GM12878 (cell line): Measurements from ENCODE around the gene RHOF. TPM values are rescaled to one million over a fixed set of nuclear protein-coding genes. Genes with fewer than 3 reads are reported as not detected.

ENCODE experiments used
- ATAC-seq: fragments of 200-7000 bp; cut with Tn5 transposase; 3 replicates; pipeline ENCODE4 v1.9.1; 2020; ENCODE audit warnings: mild to moderate bottlenecking, moderate library complexity
- BruUV-seq: library from RNA; stranded (reverse); fragments of 400-500 nt; replicated peaks from 2 replicates; lab custom pipeline; 2021; lab: Mats Ljungman, UMichigan
- CTCF ChIA-PET: fragments of 300-600 bp; sonication (Branson Sonifier 250); formaldehyde crosslinking; extraction: SDS; loops from one replicate; lab custom pipeline; 2021; ENCODE audit warnings: inconsistent platforms; lab: Yijun Ruan, JAX
- POLR2A ChIA-PET: fragments of 350-600 bp; formaldehyde crosslinking; extraction: SDS; loops from one replicate; lab custom pipeline; 2021; ENCODE audit warnings: inconsistent platforms; lab: Charles Lee
- RAD21 ChIA-PET: fragments of 300-600 bp; sonication (Branson Sonifier 250); formaldehyde crosslinking; loops from one replicate; lab custom pipeline; 2023; ENCODE audit warnings: antibody characterized with exemption; ENCODE audit not compliant: unreplicated experiment; lab: Charles Lee
- SMC1A ChIA-PET: fragments of 300-600 bp; sonication (Branson Sonifier 250); formaldehyde crosslinking; loops from one replicate; lab custom pipeline; 2023; ENCODE audit not compliant: unreplicated experiment, uncharacterized antibody; lab: Charles Lee
- DNase-seq: peaks from one replicate; pipeline ENCODE4 v3.0.0-alpha.2; 2011; ENCODE audit warnings: low read depth, low spot score
- FAIRE-seq: peaks from 3 replicates; lab custom pipeline; 2011; peaks lifted over from hg19 to GRCh38; lab: Jason Lieb, UNC
- H2AFZ ChIP-seq: 2 replicates; pipeline ENCODE4 v1.6.0; 2011; ENCODE audit warnings: low read depth, low read length, control low read depth; ENCODE audit not compliant: control insufficient read depth
- H3K27ac ChIP-seq: 2 replicates; pipeline ENCODE4 v1.5.1; 2011; ENCODE audit warnings: control low read depth; ENCODE audit not compliant: control insufficient read depth, insufficient read depth
- H3K27me3 ChIP-seq, 2 experiments: replicated peaks in 1 of 2; 2 replicates each; pipeline versions ENCODE4 v1.6.0 to v1.6.1; 2011; ENCODE audit warnings: low read length in 1 of 2; ENCODE audit not compliant: control insufficient read depth in 2 of 2, insufficient read depth in 2 of 2
- H3K36me3 ChIP-seq, 2 experiments: 2 replicates each; pipeline ENCODE4 v1.5.1; 2011; ENCODE audit warnings: low read length in 1 of 2; ENCODE audit not compliant: control insufficient read depth in 2 of 2, insufficient read depth in 2 of 2
- H3K4me1 ChIP-seq: 2 replicates; pipeline ENCODE4 v1.6.1; 2011; ENCODE audit warnings: mild to moderate bottlenecking, low read length, moderate library complexity, mixed read lengths; ENCODE audit not compliant: control insufficient read depth, insufficient read depth
- H3K4me2 ChIP-seq: 2 replicates; pipeline ENCODE4 v1.6.0; 2011; ENCODE audit warnings: control low read depth; ENCODE audit not compliant: control insufficient read depth, insufficient read depth
- H3K4me3 ChIP-seq: fragments of 200-600 bp; sonication (generic); 2 replicates; pipeline ENCODE4 v1.5.1; 2016
- H3K79me2 ChIP-seq: 2 replicates; pipeline ENCODE4 v1.6.0; 2011; ENCODE audit warnings: low read length; ENCODE audit not compliant: control insufficient read depth, insufficient read depth
- H3K9ac ChIP-seq: 2 replicates; pipeline ENCODE4 v1.8.0; 2011; ENCODE audit warnings: low read length, control low read depth, mixed read lengths; ENCODE audit not compliant: control insufficient read depth, insufficient read depth
- H3K9me3 ChIP-seq: replicated peaks from 3 replicates; pipeline ENCODE4 v1.5.1; 2011; ENCODE audit warnings: mild to moderate bottlenecking, low read length; ENCODE audit not compliant: control insufficient read depth, insufficient read depth
- H4K20me1 ChIP-seq: 2 replicates; pipeline ENCODE4 v1.6.0; 2011; ENCODE audit not compliant: control insufficient read depth, insufficient read depth
- ESRRA ChIP-seq: IDR thresholded peaks from 2 replicates; pipeline ENCODE4 v1.6.1; 2012; ENCODE audit warnings: mild to moderate bottlenecking, low read length, improper control_type of control experiment
- HDAC6 ChIP-seq: fragments of 200-600 bp; sonication (generic); IDR thresholded peaks from one replicate; pipeline ENCODE4 v1.8.0; 2017; ENCODE audit warnings: antibody characterized with exemption; ENCODE audit not compliant: unreplicated experiment
- IKZF2 ChIP-seq, 2 experiments: fragments of 450-650 bp; IDR thresholded peaks; 2 replicates each; pipeline ENCODE4 v1.6.1; 2017; ENCODE audit warnings: mild to moderate bottlenecking in 2 of 2, moderate library complexity in 2 of 2
- MYB ChIP-seq: fragments of 150-350 bp; IDR thresholded peaks from 2 replicates; pipeline ENCODE4 v1.6.1; 2014; ENCODE audit warnings: mild to moderate bottlenecking, low read depth, low read length, borderline replicate concordance
- SREBF2 ChIP-seq: IDR thresholded peaks from 2 replicates; pipeline ENCODE4 v1.6.1; 2012; ENCODE audit warnings: mild to moderate bottlenecking, low read length
- TBL1XR1 ChIP-seq: IDR thresholded peaks from 2 replicates; pipeline ENCODE4 v1.6.1; 2012; ENCODE audit warnings: low read depth, low read length, improper control_type of control experiment
- ZSCAN29 ChIP-seq: fragments of 450-650 bp; IDR thresholded peaks from 2 replicates; pipeline ENCODE4 v1.6.1; 2017; ENCODE audit warnings: mild to moderate bottlenecking, moderate library complexity
- WGBS: methylation state at CpG from one replicate; pipeline ENCODE4 v1.1.6; 2016; ENCODE audit warnings: low lambda C conversion rate; ENCODE audit not compliant: insufficient replicate concordance, insufficient coverage; ENCODE audit errors: missing lambda C conversion rate; 5-methylcytosine and 5-hydroxymethylcytosine counted together
- in situ Hi-C: fragments of 300-500 bp; cut with MboI; formaldehyde crosslinking; loops from 9 replicates; pipeline ENCODE4 v1.14.3; 2018; ENCODE audit warnings: mixed read lengths
- intact Hi-C: fragments of 100-400 bp; cut with micrococcal nuclease; formaldehyde crosslinking; loops from one replicate; pipeline ENCODE4 v1.14.2; 2022; ENCODE audit not compliant: unreplicated experiment
- polyA plus RNA-seq, 11 experiments: library from polyadenylated mRNA; depleted of rRNA in 4 of 11; unstranded in 6 of 11; stranded (reverse) in 5 of 11; fragments of >200 nt; fragmentation: Nextera tagmentation in 4 of 11; fragmentation: Illumina TruSeq in 1 of 11; extraction: Ambion mirVana in 4 of 11; extraction: Trizol in 1 of 11; gene quantifications; 1 replicate in 1 of 11; 2 replicates in 10 of 11; pipeline versions ENCODE4 v1.2.1 to v1.2.3, GENCODE V29; 2011 to 2016; ENCODE audit warnings: inconsistent platforms in 2 of 11, missing spikeins in 2 of 11, low read depth in 1 of 11
- total RNA-seq, 4 experiments: library from RNA; depleted of rRNA in 3 of 4; stranded (reverse); fragments of >200 nt in 3 of 4; fragmentation: Illumina TruSeq in 1 of 4; extraction: Trizol in 1 of 4; gene quantifications; 2 replicates each; pipeline versions ENCODE4 v1.2.1 to v1.2.3, GENCODE V29; 2013 to 2021
- TF ChIP-seq, protein P1 (sequence below): fragments of 450-650 bp; IDR thresholded peaks from 2 replicates; pipeline ENCODE4 v1.6.1; 2014; ENCODE audit warnings: mild to moderate bottlenecking
- TF ChIP-seq, protein P2 (sequence below): fragments of 450-650 bp; IDR thresholded peaks from 2 replicates; pipeline ENCODE4 v1.6.1; 2017; ENCODE audit warnings: antibody characterized with exemption, mild to moderate bottlenecking, moderate library complexity
- TF ChIP-seq, protein P3 (sequence below): fragments of 150-350 bp; IDR thresholded peaks from 2 replicates; pipeline ENCODE4 v1.6.1; 2016; ENCODE audit warnings: low read depth, low read length
- TF ChIP-seq, protein P4 (sequence below): fragments of 450-650 bp; IDR thresholded peaks from 2 replicates; pipeline ENCODE4 v1.6.1; 2016; ENCODE audit warnings: mild to moderate bottlenecking, moderate library complexity, borderline replicate concordance

Gene RHOF
- total and polyA plus RNA-seq, 10 of the 15 experiments (the other 5 are each of a cell fraction or from before 2014, with no cell fraction given), result 6.1 to 78.7 (median 39.7) TPM

DNA sequence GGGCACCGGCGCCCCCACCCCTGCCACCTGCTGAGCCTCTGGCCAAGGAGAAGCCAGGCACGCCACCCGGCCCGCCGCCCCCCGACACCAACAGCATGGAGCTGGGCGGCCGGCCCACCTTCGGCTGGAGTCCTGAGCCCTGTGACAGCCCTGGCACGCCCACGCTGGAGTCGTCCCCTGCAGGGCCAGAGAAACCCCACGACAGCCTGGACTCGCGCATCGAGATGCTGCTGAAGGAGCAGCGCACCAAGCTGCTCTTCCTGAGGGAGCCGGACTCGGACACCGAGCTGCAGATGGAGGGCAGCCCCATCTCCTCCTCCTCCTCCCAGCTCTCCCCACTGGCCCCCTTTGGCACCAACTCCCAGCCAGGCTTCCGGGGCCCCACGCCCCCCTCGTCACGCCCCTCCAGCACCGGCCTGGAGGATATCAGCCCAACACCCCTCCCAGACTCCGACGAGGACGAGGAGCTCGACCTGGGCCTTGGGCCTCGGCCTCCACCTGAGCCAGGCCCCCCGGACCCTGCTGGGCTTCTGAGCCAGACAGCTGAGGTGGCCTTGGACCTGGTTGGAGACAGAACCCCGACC lies 16.8 kb upstream of the RHOF start:
- no peak overlapping the region for H3K4me2 ChIP-seq
- SMC1A ChIA-PET, result interaction anchor here (1.3 to 12.2 kb wide), 6 partner anchors 8 to 124 kb away, joined by 3 to 226 read pairs (median 8); partner anchors contain the start of genes PSMD9 and RHOF
- 0 out of 2 replicates have a peak overlapping the region, but pooled peaks have one; percentile 82 for H3K4me3 ChIP-seq
- CTCF ChIA-PET, result interaction anchor here (1.0 to 13.6 kb wide), 11 partner anchors 13 to 83 kb away, joined by 3 to 565 read pairs (median 11); partner anchors contain the start of genes PSMD9 and RHOF
- ATAC-seq, result no peak
- no peak for FAIRE-seq
- no peak overlapping the region for H3K9ac ChIP-seq
- peaks cover 6 to 20% of the 10 kb centered on the region in 2 experiments; a peak in 3 of 4 replicates for H3K36me3 ChIP-seq
- peaks cover 9% of the 10 kb centered on the region for H4K20me1 ChIP-seq
- BruUV-seq, result no TSS peak
- H3K27me3 ChIP-seq, result no peaks in the 10 kb centered on the region
- in situ Hi-C loops (no loop called here), intact Hi-C loops (no loop called here)
- H3K79me2 ChIP-seq, result peaks cover 54% of the 10 kb centered on the region
- RAD21 ChIA-PET, result interaction anchor here (1.2 to 13.1 kb wide), 5 partner anchors 8 to 78 kb away, joined by 3 to 395 read pairs (median 14); partner anchors contain the start of genes PSMD9 and RHOF
- POLR2A ChIA-PET, result interaction anchor here (0.6 to 2.5 kb wide), 7 partner anchors 8 to 181 kb away, joined by 3 to 48 read pairs (median 5); partner anchors contain the start of gene RHOF
- peaks cover 23% of the 10 kb centered on the region for H3K4me1 ChIP-seq
- DNase-seq, result no peak
- 94% methylated on average over 31 of the region's 33 CpGs for WGBS
- H3K9me3 ChIP-seq, result no peaks in the 10 kb centered on the region
- H3K27ac ChIP-seq, result no peak overlapping the region
- H2AFZ ChIP-seq, result no peak overlapping the region
- TF ChIP-seq MYB, result no peak
- no peak for TF ChIP-seq HDAC6
- TF ChIP-seq, protein P1, sequence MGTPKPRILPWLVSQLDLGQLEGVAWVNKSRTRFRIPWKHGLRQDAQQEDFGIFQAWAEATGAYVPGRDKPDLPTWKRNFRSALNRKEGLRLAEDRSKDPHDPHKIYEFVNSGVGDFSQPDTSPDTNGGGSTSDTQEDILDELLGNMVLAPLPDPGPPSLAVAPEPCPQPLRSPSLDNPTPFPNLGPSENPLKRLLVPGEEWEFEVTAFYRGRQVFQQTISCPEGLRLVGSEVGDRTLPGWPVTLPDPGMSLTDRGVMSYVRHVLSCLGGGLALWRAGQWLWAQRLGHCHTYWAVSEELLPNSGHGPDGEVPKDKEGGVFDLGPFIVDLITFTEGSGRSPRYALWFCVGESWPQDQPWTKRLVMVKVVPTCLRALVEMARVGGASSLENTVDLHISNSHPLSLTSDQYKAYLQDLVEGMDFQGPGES, result no peak
- no peak for TF ChIP-seq ESRRA
- no peak for TF ChIP-seq ZSCAN29
- TF ChIP-seq TBL1XR1, result no peak
- TF ChIP-seq, protein P2, sequence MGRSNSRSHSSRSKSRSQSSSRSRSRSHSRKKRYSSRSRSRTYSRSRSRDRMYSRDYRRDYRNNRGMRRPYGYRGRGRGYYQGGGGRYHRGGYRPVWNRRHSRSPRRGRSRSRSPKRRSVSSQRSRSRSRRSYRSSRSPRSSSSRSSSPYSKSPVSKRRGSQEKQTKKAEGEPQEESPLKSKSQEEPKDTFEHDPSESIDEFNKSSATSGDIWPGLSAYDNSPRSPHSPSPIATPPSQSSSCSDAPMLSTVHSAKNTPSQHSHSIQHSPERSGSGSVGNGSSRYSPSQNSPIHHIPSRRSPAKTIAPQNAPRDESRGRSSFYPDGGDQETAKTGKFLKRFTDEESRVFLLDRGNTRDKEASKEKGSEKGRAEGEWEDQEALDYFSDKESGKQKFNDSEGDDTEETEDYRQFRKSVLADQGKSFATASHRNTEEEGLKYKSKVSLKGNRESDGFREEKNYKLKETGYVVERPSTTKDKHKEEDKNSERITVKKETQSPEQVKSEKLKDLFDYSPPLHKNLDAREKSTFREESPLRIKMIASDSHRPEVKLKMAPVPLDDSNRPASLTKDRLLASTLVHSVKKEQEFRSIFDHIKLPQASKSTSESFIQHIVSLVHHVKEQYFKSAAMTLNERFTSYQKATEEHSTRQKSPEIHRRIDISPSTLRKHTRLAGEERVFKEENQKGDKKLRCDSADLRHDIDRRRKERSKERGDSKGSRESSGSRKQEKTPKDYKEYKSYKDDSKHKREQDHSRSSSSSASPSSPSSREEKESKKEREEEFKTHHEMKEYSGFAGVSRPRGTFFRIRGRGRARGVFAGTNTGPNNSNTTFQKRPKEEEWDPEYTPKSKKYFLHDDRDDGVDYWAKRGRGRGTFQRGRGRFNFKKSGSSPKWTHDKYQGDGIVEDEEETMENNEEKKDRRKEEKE, result no peak
- TF ChIP-seq, protein P3, sequence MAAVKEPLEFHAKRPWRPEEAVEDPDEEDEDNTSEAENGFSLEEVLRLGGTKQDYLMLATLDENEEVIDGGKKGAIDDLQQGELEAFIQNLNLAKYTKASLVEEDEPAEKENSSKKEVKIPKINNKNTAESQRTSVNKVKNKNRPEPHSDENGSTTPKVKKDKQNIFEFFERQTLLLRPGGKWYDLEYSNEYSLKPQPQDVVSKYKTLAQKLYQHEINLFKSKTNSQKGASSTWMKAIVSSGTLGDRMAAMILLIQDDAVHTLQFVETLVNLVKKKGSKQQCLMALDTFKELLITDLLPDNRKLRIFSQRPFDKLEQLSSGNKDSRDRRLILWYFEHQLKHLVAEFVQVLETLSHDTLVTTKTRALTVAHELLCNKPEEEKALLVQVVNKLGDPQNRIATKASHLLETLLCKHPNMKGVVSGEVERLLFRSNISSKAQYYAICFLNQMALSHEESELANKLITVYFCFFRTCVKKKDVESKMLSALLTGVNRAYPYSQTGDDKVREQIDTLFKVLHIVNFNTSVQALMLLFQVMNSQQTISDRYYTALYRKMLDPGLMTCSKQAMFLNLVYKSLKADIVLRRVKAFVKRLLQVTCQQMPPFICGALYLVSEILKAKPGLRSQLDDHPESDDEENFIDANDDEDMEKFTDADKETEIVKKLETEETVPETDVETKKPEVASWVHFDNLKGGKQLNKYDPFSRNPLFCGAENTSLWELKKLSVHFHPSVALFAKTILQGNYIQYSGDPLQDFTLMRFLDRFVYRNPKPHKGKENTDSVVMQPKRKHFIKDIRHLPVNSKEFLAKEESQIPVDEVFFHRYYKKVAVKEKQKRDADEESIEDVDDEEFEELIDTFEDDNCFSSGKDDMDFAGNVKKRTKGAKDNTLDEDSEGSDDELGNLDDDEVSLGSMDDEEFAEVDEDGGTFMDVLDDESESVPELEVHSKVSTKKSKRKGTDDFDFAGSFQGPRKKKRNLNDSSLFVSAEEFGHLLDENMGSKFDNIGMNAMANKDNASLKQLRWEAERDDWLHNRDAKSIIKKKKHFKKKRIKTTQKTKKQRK, result no peak
- TF ChIP-seq, protein P4, sequence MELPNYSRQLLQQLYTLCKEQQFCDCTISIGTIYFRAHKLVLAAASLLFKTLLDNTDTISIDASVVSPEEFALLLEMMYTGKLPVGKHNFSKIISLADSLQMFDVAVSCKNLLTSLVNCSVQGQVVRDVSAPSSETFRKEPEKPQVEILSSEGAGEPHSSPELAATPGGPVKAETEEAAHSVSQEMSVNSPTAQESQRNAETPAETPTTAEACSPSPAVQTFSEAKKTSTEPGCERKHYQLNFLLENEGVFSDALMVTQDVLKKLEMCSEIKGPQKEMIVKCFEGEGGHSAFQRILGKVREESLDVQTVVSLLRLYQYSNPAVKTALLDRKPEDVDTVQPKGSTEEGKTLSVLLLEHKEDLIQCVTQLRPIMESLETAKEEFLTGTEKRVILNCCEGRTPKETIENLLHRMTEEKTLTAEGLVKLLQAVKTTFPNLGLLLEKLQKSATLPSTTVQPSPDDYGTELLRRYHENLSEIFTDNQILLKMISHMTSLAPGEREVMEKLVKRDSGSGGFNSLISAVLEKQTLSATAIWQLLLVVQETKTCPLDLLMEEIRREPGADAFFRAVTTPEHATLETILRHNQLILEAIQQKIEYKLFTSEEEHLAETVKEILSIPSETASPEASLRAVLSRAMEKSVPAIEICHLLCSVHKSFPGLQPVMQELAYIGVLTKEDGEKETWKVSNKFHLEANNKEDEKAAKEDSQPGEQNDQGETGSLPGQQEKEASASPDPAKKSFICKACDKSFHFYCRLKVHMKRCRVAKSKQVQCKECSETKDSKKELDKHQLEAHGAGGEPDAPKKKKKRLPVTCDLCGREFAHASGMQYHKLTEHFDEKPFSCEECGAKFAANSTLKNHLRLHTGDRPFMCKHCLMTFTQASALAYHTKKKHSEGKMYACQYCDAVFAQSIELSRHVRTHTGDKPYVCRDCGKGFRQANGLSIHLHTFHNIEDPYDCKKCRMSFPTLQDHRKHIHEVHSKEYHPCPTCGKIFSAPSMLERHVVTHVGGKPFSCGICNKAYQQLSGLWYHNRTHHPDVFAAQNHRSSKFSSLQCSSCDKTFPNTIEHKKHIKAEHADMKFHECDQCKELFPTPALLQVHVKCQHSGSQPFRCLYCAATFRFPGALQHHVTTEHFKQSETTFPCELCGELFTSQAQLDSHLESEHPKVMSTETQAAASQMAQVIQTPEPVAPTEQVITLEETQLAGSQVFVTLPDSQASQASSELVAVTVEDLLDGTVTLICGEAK, result no peak
- TF ChIP-seq SREBF2, result no peak
- TF ChIP-seq IKZF2 (IDR thresholded peaks at IDR 0.05), result no peak
